Ovary (tissue), 3 donors: ENCODE measurements around the gene MAP4K2.

ENCODE experiments used
- EP300 ChIP-seq: sonication (generic); formaldehyde crosslinking; IDR thresholded peaks from one replicate; pipeline ENCODE4 v1.6.1; 2017; ENCODE audit warnings: antibody characterized with exemption
- POLR2A ChIP-seq: fragments of 450-650 bp; IDR thresholded peaks from one replicate; pipeline ENCODE4 v1.6.1; 2017; ENCODE audit warnings: antibody characterized with exemption, mild to moderate bottlenecking, moderate library complexity
- TF ChIP-seq, protein P1 (sequence below), 3 donors: fragments of 450-650 bp in 2 of 3; fragments of 200-600 bp in 1 of 3; IDR thresholded peaks; one replicate each; pipeline versions ENCODE4 v1.5.1 to v1.8.0; 2016 to 2022; ENCODE audit warnings: antibody characterized with exemption in 3 of 3, mild to moderate bottlenecking in 1 of 3
- donor health status: DM: no; HTN: no; CAD: no.

DNA sequence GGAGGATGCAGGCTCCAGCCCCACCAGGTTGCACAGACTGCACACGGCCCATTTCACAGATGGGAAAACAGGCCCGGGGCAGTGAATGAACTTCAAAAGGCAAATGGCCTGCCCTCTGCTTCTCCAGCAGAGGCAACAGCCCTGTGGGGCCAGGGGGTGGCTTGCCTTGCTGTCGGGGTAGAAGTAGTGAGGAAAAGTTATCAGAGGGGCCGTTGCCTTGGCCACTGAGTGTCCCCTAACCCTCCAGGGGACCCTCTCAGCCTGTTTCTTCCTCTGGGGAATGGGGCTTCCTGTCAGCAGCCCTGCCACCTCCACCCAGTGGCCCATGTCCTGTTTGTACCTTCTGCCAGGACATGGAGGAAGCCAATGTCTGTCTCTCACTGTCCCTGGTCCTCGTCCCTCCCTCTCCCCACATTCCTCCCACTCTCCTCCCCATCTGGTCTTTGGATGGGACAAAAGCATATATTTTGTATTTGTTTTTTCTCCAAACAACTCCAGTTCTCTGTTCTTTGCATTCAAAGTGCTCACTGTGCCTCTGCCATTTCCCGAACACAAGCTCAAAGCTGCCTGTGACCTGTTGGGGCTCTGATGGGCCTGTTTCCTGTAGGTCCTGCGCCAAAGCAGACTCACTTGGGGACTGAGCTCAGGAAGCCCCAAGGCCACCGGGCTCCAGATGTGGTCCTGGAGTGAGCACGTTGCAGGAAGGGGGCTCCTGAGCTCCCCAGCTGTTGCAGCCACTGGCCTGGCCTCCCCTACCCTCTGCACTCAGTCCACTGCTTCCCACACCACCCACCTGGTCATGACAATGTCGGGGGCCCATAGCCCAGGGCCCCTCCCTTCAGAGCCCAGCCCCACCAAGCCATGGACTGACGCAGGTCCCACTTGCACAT is 9.5 kb downstream of the MAP4K2 start:
- TF ChIP-seq, protein P1, sequence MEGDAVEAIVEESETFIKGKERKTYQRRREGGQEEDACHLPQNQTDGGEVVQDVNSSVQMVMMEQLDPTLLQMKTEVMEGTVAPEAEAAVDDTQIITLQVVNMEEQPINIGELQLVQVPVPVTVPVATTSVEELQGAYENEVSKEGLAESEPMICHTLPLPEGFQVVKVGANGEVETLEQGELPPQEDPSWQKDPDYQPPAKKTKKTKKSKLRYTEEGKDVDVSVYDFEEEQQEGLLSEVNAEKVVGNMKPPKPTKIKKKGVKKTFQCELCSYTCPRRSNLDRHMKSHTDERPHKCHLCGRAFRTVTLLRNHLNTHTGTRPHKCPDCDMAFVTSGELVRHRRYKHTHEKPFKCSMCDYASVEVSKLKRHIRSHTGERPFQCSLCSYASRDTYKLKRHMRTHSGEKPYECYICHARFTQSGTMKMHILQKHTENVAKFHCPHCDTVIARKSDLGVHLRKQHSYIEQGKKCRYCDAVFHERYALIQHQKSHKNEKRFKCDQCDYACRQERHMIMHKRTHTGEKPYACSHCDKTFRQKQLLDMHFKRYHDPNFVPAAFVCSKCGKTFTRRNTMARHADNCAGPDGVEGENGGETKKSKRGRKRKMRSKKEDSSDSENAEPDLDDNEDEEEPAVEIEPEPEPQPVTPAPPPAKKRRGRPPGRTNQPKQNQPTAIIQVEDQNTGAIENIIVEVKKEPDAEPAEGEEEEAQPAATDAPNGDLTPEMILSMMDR (IDR thresholded peaks at IDR 0.05): no peak
- TF ChIP-seq POLR2A (no peak), EP300 (no peak)
